H54 (cell line): Measurements from ENCODE around the gene CCDC85C.

Experiments used
- DNase-seq: peaks from one replicate; pipeline ENCODE4 v3.0.0; 2011; ENCODE audit warnings: low spot score, mixed read lengths; ENCODE audit not compliant: insufficient read length
- FAIRE-seq: peaks from 3 replicates; lab custom pipeline; 2011; peaks lifted over from hg19 to GRCh38; lab: Jason Lieb, UNC
- POLR2A ChIP-seq: IDR thresholded peaks from 2 replicates; pipeline ENCODE4 v1.6.1; 2011; ENCODE audit warnings: low read depth, mild to moderate bottlenecking, low read length

CCDC85C gene

GRCh38 chr14:99517643-99518381, 86.2 kb downstream of the CCDC85C start:
- DNase-seq (no peak), FAIRE-seq (no peak)

GRCh38 chr14:99516871-99517642, 87.0 kb downstream of the CCDC85C start:
- TF ChIP-seq POLR2A, result no peak
- DNase-seq (no peak), FAIRE-seq (no peak)

More at GRCh38 chr14:99517643-99518381, 86.2 kb downstream of the CCDC85C start:
- TF ChIP-seq POLR2A, result no peak

GRCh38 chr14:99516156-99516870, 87.7 kb downstream of the CCDC85C start:
- no peak for FAIRE-seq
- no peak for TF ChIP-seq POLR2A
- no peak for DNase-seq

GRCh38 chr14:99515301-99516155, 88.5 kb downstream of the CCDC85C start:
- no peak for TF ChIP-seq POLR2A
- DNase-seq (no peak), FAIRE-seq (no peak)

- no peak for TF ChIP-seq POLR2A
- DNase-seq (no peak), FAIRE-seq (no peak)
Measured at GRCh38 chr14:99514552-99515300, 89.3 kb downstream of the CCDC85C start.

- no peak for DNase-seq
- FAIRE-seq, result no peak
- no peak for TF ChIP-seq POLR2A
Measured at GRCh38 chr14:99513946-99514551, 90.0 kb downstream of the CCDC85C start.

- FAIRE-seq (no peak), DNase-seq (no peak)
- no peak for TF ChIP-seq POLR2A
Measured at GRCh38 chr14:99513183-99513694, 90.8 kb downstream of the CCDC85C start.

GRCh38 chr14:99512571-99513182, 91.3 kb downstream of the CCDC85C start:
- FAIRE-seq (no peak), DNase-seq (no peak)
- no peak for TF ChIP-seq POLR2A

GRCh38 chr14:99512110-99512449, 91.9 kb downstream of the CCDC85C start:
- FAIRE-seq (no peak), DNase-seq (no peak)
- no peak for TF ChIP-seq POLR2A

- no peak for DNase-seq
- TF ChIP-seq POLR2A, result no peak
- FAIRE-seq, result no peak
Measured at GRCh38 chr14:99511421-99512109, 92.4 kb downstream of the CCDC85C start.

- DNase-seq (no peak), FAIRE-seq (no peak)
- no peak for TF ChIP-seq POLR2A
Measured at GRCh38 chr14:99510556-99511139, 93.4 kb downstream of the CCDC85C start.
